GM13977 (cell line): ENCODE data around the gene CCNB2.
A peak's percentile ranks its signal among the peaks of the same experiment; 100 is the strongest.

ENCODE experiments used
- DNase-seq: peaks from one replicate; pipeline ENCODE4 v3.0.0; 2012; ENCODE audit warnings: low spot score
- in situ Hi-C: fragments of 300-500 bp; cut with MboI; formaldehyde crosslinking; loops from one replicate; pipeline ENCODE4 v1.12.0; 2022; ENCODE audit warnings: low sequenced_read_pairs, low pct_unique_long_range_greater_than_20kb, mixed read lengths, inconsistent platforms; ENCODE audit not compliant: unreplicated experiment
- TF ChIP-seq, protein P1 (sequence below): IDR thresholded peaks from 2 replicates; pipeline ENCODE4 v1.5.1; 2012; ENCODE audit warnings: mild to moderate bottlenecking, control low read depth; ENCODE audit not compliant: insufficient read depth; ENCODE audit errors: extremely low read depth, missing control alignments

The CCNB2 gene

DNA sequence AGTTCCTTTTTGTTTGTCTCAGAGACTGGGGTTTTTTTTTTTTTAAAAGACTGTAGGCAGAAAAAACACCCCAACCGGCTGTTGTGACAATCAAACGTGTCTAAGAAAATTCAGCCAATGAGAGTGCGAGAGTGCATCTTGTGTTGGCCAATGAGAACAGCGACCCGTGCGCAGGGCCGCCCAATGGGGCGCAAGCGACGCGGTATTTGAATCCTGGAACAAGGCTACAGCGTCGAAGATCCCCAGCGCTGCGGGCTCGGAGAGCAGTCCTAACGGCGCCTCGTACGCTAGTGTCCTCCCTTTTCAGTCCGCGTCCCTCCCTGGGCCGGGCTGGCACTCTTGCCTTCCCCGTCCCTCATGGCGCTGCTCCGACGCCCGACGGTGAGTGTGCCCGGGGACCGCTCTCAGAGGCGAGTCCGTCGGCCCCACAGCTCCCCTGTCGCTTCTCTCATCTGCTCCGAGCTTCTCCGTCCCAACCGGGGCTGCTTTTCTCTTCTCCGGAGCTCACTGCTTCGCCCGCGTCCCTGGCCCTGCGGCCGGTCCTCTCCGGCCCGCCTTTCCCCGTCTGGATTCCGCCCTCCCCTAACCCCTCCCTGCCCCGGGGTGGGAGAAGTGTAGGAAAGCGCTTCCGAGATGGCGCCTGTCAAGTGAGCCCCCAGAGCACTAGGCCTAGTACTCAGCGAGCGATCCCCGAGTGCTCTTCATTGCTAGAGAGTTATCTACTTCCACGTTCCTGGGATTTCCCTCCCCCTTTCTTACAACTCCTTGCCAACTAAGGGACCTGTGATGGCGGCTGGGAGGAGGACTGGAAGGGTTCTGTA lies at the start of gene CCNB2:
Gene CCNB2, plus strand, starts transcription at position 235 of the 821 bp plus-strand sequence. Its CDS starts 123 bp downstream, at position 358.
- TF ChIP-seq, protein P1, sequence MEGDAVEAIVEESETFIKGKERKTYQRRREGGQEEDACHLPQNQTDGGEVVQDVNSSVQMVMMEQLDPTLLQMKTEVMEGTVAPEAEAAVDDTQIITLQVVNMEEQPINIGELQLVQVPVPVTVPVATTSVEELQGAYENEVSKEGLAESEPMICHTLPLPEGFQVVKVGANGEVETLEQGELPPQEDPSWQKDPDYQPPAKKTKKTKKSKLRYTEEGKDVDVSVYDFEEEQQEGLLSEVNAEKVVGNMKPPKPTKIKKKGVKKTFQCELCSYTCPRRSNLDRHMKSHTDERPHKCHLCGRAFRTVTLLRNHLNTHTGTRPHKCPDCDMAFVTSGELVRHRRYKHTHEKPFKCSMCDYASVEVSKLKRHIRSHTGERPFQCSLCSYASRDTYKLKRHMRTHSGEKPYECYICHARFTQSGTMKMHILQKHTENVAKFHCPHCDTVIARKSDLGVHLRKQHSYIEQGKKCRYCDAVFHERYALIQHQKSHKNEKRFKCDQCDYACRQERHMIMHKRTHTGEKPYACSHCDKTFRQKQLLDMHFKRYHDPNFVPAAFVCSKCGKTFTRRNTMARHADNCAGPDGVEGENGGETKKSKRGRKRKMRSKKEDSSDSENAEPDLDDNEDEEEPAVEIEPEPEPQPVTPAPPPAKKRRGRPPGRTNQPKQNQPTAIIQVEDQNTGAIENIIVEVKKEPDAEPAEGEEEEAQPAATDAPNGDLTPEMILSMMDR: no peak
- in situ Hi-C loops: no loop called here
- peak; percentile 94 for DNase-seq

- DNase-seq: no peak
- TF ChIP-seq, protein P1: no peak
- in situ Hi-C loops: no loop called here
Measured at GRCh38 chr15:59059076-59059597, 45.8 kb upstream of the CCNB2 start.

DNA sequence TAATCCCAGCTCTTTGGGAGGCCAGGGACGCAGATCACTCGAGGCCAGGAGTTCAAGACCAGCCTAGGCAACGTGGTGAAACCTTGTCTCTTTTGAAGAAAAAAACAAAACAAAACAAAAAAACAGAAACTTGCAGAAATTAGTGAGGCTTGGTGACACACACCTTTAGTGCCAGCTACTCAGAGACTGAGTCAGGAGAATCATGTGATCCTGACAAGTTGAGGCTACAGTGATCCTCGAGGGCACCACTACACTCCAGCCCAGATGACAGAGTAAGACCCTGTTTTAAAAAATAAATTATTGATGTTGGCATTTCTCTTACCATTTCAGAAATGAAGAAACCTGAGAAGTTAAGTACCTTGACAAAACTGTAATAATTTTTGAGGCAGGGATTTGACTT lies 44.6 kb upstream of the CCNB2 start:
- DNase-seq: no peak
- TF ChIP-seq, protein P1: no peak
- in situ Hi-C loops: no loop called here

GRCh38 chr15:59063042-59063441 lies 41.9 kb upstream of the CCNB2 start:
- no peak for DNase-seq
- in situ Hi-C loops: no loop called here
- TF ChIP-seq, protein P1: no peak

- TF ChIP-seq, protein P1: no peak
- DNase-seq: no peak
Measured at GRCh38 chr15:59069430-59069829, 35.5 kb upstream of the CCNB2 start.

DNA sequence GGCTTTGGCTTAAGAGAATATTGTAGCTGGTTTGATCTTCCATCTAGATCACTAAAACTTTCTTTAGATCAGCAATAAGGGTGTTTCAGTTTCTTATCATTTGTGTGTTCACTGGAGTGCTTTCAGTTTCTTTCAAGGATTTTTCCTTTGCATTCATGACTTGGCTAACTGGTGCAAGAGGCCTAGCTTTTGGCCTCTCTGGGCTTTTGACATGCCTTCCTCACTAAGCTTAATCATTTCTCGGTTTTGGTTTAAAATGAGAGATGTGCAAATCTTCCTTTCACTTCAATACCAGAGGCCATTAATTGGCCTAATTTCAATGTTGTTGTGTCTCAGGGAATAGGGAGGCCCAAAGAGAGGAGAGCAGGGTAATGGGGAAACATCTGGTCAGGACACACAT lies 30.3 kb upstream of the CCNB2 start:
- in situ Hi-C loops: no loop called here
- DNase-seq: no peak
- TF ChIP-seq, protein P1: no peak

More at GRCh38 chr15:59069430-59069829, 35.5 kb upstream of the CCNB2 start:
- in situ Hi-C loops: no loop called here
